HEK293T (cell line): Measurements from ENCODE around the gene EFR3B.

ENCODE experiments used
- ARNT ChIP-seq: fragments of 450-650 bp; IDR thresholded peaks from 2 replicates; pipeline ENCODE4 v1.6.1; 2017; ENCODE audit warnings: mild to moderate bottlenecking
- BHLHE40 ChIP-seq: fragments of 450-650 bp; IDR thresholded peaks from 2 replicates; pipeline ENCODE4 v1.6.1; 2016; ENCODE audit warnings: mild to moderate bottlenecking, moderate library complexity, borderline replicate concordance
- CTBP1 ChIP-seq: fragments of 450-650 bp; IDR thresholded peaks from 2 replicates; pipeline ENCODE4 v1.6.1; 2016; ENCODE audit warnings: borderline replicate concordance
- ELF4 ChIP-seq: fragments of 450-650 bp; IDR thresholded peaks from 2 replicates; pipeline ENCODE4 v1.6.1; 2017; ENCODE audit warnings: antibody characterized with exemption
- FOXA1 ChIP-seq: fragments of 450-650 bp; IDR thresholded peaks from 2 replicates; pipeline ENCODE4 v1.6.1; 2016; ENCODE audit warnings: mild to moderate bottlenecking
- FOXK2 ChIP-seq: fragments of 450-650 bp; IDR thresholded peaks from 2 replicates; pipeline ENCODE4 v1.6.1; 2016; ENCODE audit warnings: mild to moderate bottlenecking
- FOXM1 ChIP-seq: fragments of 450-650 bp; IDR thresholded peaks from 2 replicates; pipeline ENCODE4 v1.6.1; 2017; ENCODE audit warnings: mild to moderate bottlenecking, borderline replicate concordance
- LEF1 ChIP-seq: fragments of 450-650 bp; IDR thresholded peaks from 2 replicates; pipeline ENCODE4 v1.6.1; 2017; ENCODE audit warnings: mild to moderate bottlenecking, borderline replicate concordance
- NFRKB ChIP-seq: fragments of 450-650 bp; IDR thresholded peaks from 2 replicates; pipeline ENCODE4 v1.6.1; 2016; ENCODE audit warnings: mild to moderate bottlenecking, moderate library complexity
- SP1 ChIP-seq: fragments of 450-650 bp; IDR thresholded peaks from 2 replicates; pipeline ENCODE4 v1.6.1; 2017
- SUZ12 ChIP-seq: fragments of 450-650 bp; IDR thresholded peaks from 2 replicates; pipeline ENCODE4 v1.6.1; 2016; ENCODE audit warnings: mild to moderate bottlenecking
- TARDBP ChIP-seq: fragments of 450-650 bp; IDR thresholded peaks from 2 replicates; pipeline ENCODE4 v1.6.1; 2016
- ZNF384 ChIP-seq: fragments of 450-650 bp; IDR thresholded peaks from 2 replicates; pipeline ENCODE4 v1.6.1; 2016

DNA sequence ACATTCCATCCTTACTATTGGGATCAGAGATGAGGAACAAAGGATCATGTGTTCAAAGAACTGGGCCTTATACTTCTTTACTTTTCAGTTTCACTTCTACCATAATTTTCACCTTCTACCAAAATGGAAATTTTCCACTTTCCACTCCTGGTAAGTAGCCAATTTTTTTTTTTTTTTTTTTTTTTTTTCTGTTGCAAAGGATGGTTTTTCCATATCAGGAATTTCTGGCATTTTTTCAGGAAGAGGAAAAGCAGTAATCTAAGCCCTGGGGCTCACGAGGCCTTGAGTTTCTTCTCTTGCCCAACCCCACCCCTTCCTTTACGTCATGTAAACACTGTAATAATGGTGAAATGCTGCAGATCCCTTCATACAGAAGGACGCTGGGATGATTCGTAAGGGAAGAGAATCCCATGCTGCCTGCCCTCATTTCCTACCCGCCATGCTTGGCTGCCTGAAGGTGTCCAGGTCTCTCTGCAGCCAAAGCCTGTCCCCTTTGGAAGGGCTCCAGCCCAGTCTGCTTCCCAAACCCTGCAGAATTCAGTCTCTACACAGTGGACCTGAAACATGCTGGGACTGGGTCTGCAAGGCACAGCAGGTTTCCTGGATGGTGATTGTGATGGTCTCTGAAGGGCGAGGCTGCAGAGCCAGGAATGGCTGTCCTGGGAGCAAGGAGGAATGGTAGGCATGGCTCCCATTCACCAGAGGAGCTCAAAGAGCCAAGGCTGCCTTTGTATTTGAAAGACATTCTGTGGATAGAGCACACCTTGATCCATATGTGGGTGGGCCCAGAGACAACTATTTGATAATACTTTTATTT is 57.0 kb downstream of the EFR3B start:
- TF ChIP-seq NFRKB (no peak), SUZ12 (no peak), TARDBP (no peak), FOXK2 (no peak), FOXM1 (no peak), BHLHE40 (no peak), LEF1 (no peak), ZNF384 (no peak), FOXA1 (no peak), ELF4 (no peak), SP1 (no peak), ARNT (no peak), CTBP1 (no peak)
